Fibroblast of lung (primary cell): ENCODE data around the gene IL16. TPM values are rescaled to one million over a fixed set of nuclear protein-coding genes. Genes with fewer than 3 reads are reported as not detected.

ENCODE experiments used
- DNase-seq, 2 donors: peaks; one replicate each; pipeline versions ENCODE4 v3.0.0 to v3.0.0-alpha.2; 2010; ENCODE audit warnings: low read depth in 2 of 2
- H2AFZ ChIP-seq: 2 replicates; pipeline ENCODE4 v1.5.1; 2012; ENCODE audit warnings: low read length, control low read depth, inconsistent platforms
- H3K27ac ChIP-seq: 2 replicates; pipeline ENCODE4 v1.5.1; 2011; ENCODE audit warnings: low read length, control low read depth; ENCODE audit not compliant: insufficient read depth
- H3K27me3 ChIP-seq: 2 replicates; pipeline ENCODE4 v1.5.1; 2011; ENCODE audit warnings: mild to moderate bottlenecking, low read length; ENCODE audit not compliant: control insufficient read depth, insufficient read depth
- H3K36me3 ChIP-seq: 2 replicates; pipeline ENCODE4 v1.5.1; 2011; ENCODE audit warnings: low read length; ENCODE audit not compliant: control insufficient read depth, insufficient read depth
- H3K4me1 ChIP-seq: 2 replicates; pipeline ENCODE4 v1.5.1; 2011; ENCODE audit warnings: low read length; ENCODE audit not compliant: control insufficient read depth, insufficient read depth; ENCODE audit errors: extremely low read depth
- H3K4me2 ChIP-seq: 2 replicates; pipeline ENCODE4 v1.5.1; 2011; ENCODE audit warnings: low read length, control low read depth; ENCODE audit not compliant: insufficient read depth; ENCODE audit errors: extremely low read depth
- H3K4me3 ChIP-seq, 4 experiments: fragments of 200-600 bp in 1 of 4; sonication (generic) in 1 of 4; replicated peaks in 1 of 4; 2 replicates each; pipeline ENCODE4 v1.5.1; 2011 to 2016; ENCODE audit warnings: low read length in 4 of 4, low read depth in 3 of 4, mild to moderate bottlenecking in 3 of 4, control low read depth in 2 of 4, inconsistent platforms in 1 of 4, mixed read lengths in 1 of 4; ENCODE audit not compliant: insufficient read depth in 1 of 4; ENCODE audit errors: control extremely low read depth in 1 of 4
- H3K79me2 ChIP-seq: 2 replicates; pipeline ENCODE4 v1.5.1; 2012; ENCODE audit warnings: mild to moderate bottlenecking, low read length, inconsistent platforms; ENCODE audit not compliant: control insufficient read depth, insufficient read depth
- H3K9ac ChIP-seq: 2 replicates; pipeline ENCODE4 v1.5.1; 2011; ENCODE audit warnings: mild to moderate bottlenecking, low read length, control low read depth; ENCODE audit not compliant: insufficient read depth
- H3K9me3 ChIP-seq: 2 replicates; pipeline ENCODE4 v1.5.1; 2012; ENCODE audit warnings: low read depth, low read length; ENCODE audit not compliant: control insufficient read depth, insufficient read depth
- H4K20me1 ChIP-seq: 2 replicates; pipeline ENCODE4 v1.5.1; 2011; ENCODE audit warnings: low read length; ENCODE audit not compliant: control insufficient read depth, insufficient read depth; ENCODE audit errors: extremely low read depth
- EZH2 ChIP-seq: IDR thresholded peaks from 2 replicates; pipeline ENCODE4 v1.5.1; 2012; ENCODE audit warnings: low read length, control low read depth, mild to moderate bottlenecking; ENCODE audit errors: missing control alignments
- polyA plus RNA-seq, 2 donors: library from polyadenylated mRNA; depleted of rRNA in 1 of 2; stranded (reverse) in 1 of 2; unstranded in 1 of 2; fragments of >200 nt; gene quantifications; 2 replicates each; pipeline ENCODE4 v1.2.1, GENCODE V29; 2011 to 2012; ENCODE audit warnings: missing spikeins in 1 of 2
- total RNA-seq: library from RNA; depleted of rRNA; stranded (reverse); fragments of >200 nt; gene quantifications from 2 replicates; pipeline ENCODE4 v1.2.1, GENCODE V29; 2014
- TF ChIP-seq, protein P1 (sequence below), 2 donors: IDR thresholded peaks in 1 of 2; conservative IDR thresholded peaks in 1 of 2; 1 replicate in 1 of 2; 2 replicates in 1 of 2; pipeline ENCODE4 v1.5.1; 2011 to 2012; ENCODE audit warnings: low read length in 2 of 2, control low read depth in 1 of 2, inconsistent platforms in 1 of 2, low read depth in 1 of 2, mild to moderate bottlenecking in 1 of 2

IL16 gene
- total and polyA plus RNA-seq, 2 donors (not counting 1 experiment from before 2014, with no cell fraction given): 0.96 to 5.0 TPM

DNA sequence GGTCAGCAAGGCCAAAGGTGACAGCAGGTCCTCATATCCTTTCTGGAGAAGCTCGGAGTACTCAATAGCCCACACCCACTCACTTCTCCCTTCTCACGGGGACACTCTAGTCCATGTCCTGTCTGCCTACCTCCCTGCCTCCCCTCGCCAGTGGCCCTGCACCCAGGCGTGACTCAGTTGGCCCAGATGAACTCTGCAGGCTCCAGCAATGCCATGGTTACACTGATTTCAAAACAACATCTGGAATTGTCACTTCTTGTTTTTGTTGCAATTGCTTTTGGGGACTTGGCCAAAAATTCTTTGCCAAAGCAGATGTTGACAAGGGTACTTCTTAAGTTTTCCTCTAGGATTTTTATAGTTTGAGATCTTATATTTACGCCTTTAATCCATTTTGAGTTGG is 13.0 kb downstream of the IL16 start:
- no peak for DNase-seq
- no peak overlapping the region for H2AFZ ChIP-seq
- H3K9ac ChIP-seq: no peak overlapping the region
- no peak overlapping the region for H3K27ac ChIP-seq
- no peak overlapping the region for H3K4me2 ChIP-seq
- TF ChIP-seq, protein P1, sequence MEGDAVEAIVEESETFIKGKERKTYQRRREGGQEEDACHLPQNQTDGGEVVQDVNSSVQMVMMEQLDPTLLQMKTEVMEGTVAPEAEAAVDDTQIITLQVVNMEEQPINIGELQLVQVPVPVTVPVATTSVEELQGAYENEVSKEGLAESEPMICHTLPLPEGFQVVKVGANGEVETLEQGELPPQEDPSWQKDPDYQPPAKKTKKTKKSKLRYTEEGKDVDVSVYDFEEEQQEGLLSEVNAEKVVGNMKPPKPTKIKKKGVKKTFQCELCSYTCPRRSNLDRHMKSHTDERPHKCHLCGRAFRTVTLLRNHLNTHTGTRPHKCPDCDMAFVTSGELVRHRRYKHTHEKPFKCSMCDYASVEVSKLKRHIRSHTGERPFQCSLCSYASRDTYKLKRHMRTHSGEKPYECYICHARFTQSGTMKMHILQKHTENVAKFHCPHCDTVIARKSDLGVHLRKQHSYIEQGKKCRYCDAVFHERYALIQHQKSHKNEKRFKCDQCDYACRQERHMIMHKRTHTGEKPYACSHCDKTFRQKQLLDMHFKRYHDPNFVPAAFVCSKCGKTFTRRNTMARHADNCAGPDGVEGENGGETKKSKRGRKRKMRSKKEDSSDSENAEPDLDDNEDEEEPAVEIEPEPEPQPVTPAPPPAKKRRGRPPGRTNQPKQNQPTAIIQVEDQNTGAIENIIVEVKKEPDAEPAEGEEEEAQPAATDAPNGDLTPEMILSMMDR (conservative IDR thresholded peaks at IDR 0.05 in 1 of 2, IDR thresholded peaks at IDR 0.05 in 1 of 2; ENCODE audit: low read depth in 1 of 2, low read length in 2 of 2): no peak
- TF ChIP-seq EZH2: no peak
- no peak overlapping the region for H3K4me3 ChIP-seq
- H3K79me2 ChIP-seq: no peaks in the 10 kb centered on the region
- no peaks in the 10 kb centered on the region for H3K4me1 ChIP-seq
- no peaks in the 10 kb centered on the region for H3K36me3 ChIP-seq
- H3K27me3 ChIP-seq: no peaks in the 10 kb centered on the region
- no peaks in the 10 kb centered on the region for H3K9me3 ChIP-seq
- H4K20me1 ChIP-seq: no peaks in the 10 kb centered on the region

DNA sequence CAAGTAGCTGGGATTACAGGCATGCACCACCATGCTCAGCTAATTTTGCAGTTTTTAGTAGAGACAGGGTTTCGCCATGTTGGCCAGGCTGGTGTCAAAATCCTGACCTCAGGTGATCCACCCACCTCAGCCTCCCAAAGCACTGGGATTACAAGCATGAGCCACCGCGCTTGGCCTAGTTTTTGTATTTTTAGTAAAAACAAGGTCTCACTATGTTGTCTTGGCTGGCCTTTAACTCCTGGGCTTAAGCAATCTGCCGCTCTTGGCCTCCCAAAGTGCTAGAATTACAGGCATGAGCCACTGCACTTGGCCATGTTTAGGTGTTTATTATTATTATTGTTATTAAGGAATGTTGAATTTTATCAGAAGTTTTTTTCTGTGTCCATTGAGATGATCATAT is 14.7 kb downstream of the IL16 start:
- Histone ChIP-seq H3K36me3 (no peaks in the 10 kb centered on the region), H4K20me1 (no peaks in the 10 kb centered on the region), H3K4me3 (no peak overlapping the region), H3K4me1 (no peaks in the 10 kb centered on the region), H3K9me3 (no peaks in the 10 kb centered on the region), H3K27me3 (no peaks in the 10 kb centered on the region), H3K9ac (no peak overlapping the region), H2AFZ (no peak overlapping the region), H3K79me2 (no peaks in the 10 kb centered on the region), H3K27ac (no peak overlapping the region), H3K4me2 (no peak overlapping the region)
- DNase-seq: no peak
- TF ChIP-seq, protein P1 (conservative IDR thresholded peaks at IDR 0.05 in 1 of 2, IDR thresholded peaks at IDR 0.05 in 1 of 2; ENCODE audit: low read depth in 1 of 2, low read length in 2 of 2): no peak
- TF ChIP-seq EZH2: no peak

DNA sequence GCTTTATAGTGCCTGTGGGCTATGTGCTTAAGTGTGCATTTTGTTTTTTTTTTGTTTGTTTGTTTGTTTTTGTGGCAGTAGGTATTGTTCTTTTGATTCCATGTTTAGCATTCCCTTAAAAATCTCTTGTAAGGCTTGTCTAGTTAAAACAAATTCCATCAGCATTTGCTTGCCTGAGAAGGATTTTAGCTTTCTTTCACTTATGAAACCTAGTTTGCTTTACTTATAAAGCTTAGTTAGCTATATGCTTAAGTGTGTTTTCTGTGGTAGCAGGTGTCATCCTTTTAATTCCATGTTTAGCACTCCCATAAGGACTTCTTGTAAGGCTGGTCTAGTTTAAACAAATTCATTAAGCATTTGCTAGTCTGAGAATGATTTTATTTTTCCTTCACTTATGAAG is 17.3 kb downstream of the IL16 start:
- Histone ChIP-seq H3K4me2 (no peak overlapping the region), H3K79me2 (no peaks in the 10 kb centered on the region), H2AFZ (no peak overlapping the region), H3K9me3 (no peaks in the 10 kb centered on the region), H3K36me3 (no peaks in the 10 kb centered on the region), H3K4me1 (no peaks in the 10 kb centered on the region), H3K9ac (no peak overlapping the region), H3K27me3 (no peaks in the 10 kb centered on the region), H3K4me3 (no peak overlapping the region), H3K27ac (no peak overlapping the region), H4K20me1 (no peaks in the 10 kb centered on the region)
- DNase-seq: no peak
- TF ChIP-seq, protein P1 (conservative IDR thresholded peaks at IDR 0.05 in 1 of 2, IDR thresholded peaks at IDR 0.05 in 1 of 2; ENCODE audit: low read depth in 1 of 2, low read length in 2 of 2): no peak
